MM.1S (cell line): ENCODE measurements around the gene ERC2.

ENCODE experiments used
- DNase-seq: peaks from one replicate; pipeline ENCODE4 v3.0.0-alpha.2; 2015
- H2AFZ ChIP-seq: fragments of 300-600 bp; sonication (generic); 2 replicates; pipeline ENCODE4 v1.6.0; 2016; ENCODE audit warnings: antibody characterized with exemption, low read length
- H3F3A ChIP-seq: fragments of 300-600 bp; sonication (generic); 2 replicates; pipeline ENCODE4 v1.6.1; 2016; ENCODE audit warnings: mild to moderate bottlenecking, antibody characterized with exemption, low read length, moderate library complexity, mixed read lengths; ENCODE audit not compliant: insufficient read depth
- H3K27ac ChIP-seq: fragments of 300-600 bp; sonication (generic); 2 replicates; pipeline ENCODE4 v1.5.1; 2016; ENCODE audit warnings: mild to moderate bottlenecking, low read length
- H3K27me3 ChIP-seq: fragments of 300-600 bp; sonication (generic); replicated peaks from 2 replicates; pipeline ENCODE4 v1.6.0; 2016; ENCODE audit warnings: low read length; ENCODE audit not compliant: insufficient read depth
- H3K36me3 ChIP-seq: fragments of 300-600 bp; sonication (generic); replicated peaks from 2 replicates; pipeline ENCODE4 v1.6.1; 2016; ENCODE audit warnings: mild to moderate bottlenecking, low read length, mixed read lengths; ENCODE audit not compliant: insufficient read depth
- H3K4me1 ChIP-seq: fragments of 300-600 bp; sonication (generic); 2 replicates; pipeline ENCODE4 v1.6.1; 2016; ENCODE audit warnings: low read length, mixed read lengths
- H3K4me2 ChIP-seq: fragments of 300-600 bp; sonication (generic); 2 replicates; pipeline ENCODE4 v1.6.0; 2016; ENCODE audit warnings: low read depth, low read length
- H3K4me3 ChIP-seq: fragments of 300-600 bp; sonication (generic); 2 replicates; pipeline ENCODE4 v1.5.1; 2016; ENCODE audit warnings: low read length, mixed read lengths
- H3K79me2 ChIP-seq: fragments of 300-600 bp; sonication (generic); 2 replicates; pipeline ENCODE4 v1.6.1; 2016; ENCODE audit warnings: mixed run types, low read length, mixed read lengths
- H3K9ac ChIP-seq: fragments of 300-600 bp; sonication (generic); 2 replicates; pipeline ENCODE4 v1.6.1; 2016; ENCODE audit warnings: low read length, mixed read lengths
- H3K9me2 ChIP-seq: fragments of 300-600 bp; sonication (generic); replicated peaks from 2 replicates; pipeline ENCODE4 v1.6.1; 2016; ENCODE audit warnings: mild to moderate bottlenecking, low read length, mixed read lengths; ENCODE audit not compliant: insufficient read depth
- H3K9me3 ChIP-seq: fragments of 300-600 bp; sonication (generic); replicated peaks from 2 replicates; pipeline ENCODE4 v1.6.1; 2016; ENCODE audit warnings: mild to moderate bottlenecking, low read length, mixed read lengths; ENCODE audit not compliant: insufficient read depth
- H4K20me1 ChIP-seq: fragments of 300-600 bp; sonication (generic); 2 replicates; pipeline ENCODE4 v1.6.1; 2016; ENCODE audit warnings: mild to moderate bottlenecking, low read length, moderate library complexity, mixed read lengths; ENCODE audit not compliant: insufficient read depth
- EZH2 ChIP-seq: fragments of 300-600 bp; sonication (generic); optimal IDR thresholded peaks from 2 replicates; pipeline ENCODE3; 2017; ENCODE audit warnings: low read depth, mild to moderate bottlenecking, antibody characterized with exemption, low read length, mixed read lengths
- EZH2phosphoT487 ChIP-seq: fragments of 300-600 bp; sonication (generic); IDR thresholded peaks from 2 replicates; pipeline ENCODE4 v1.6.1; 2018; ENCODE audit warnings: antibody characterized with exemption, low read length
- TF ChIP-seq, protein P1 (sequence below): fragments of 300-600 bp; sonication (generic); IDR thresholded peaks from 2 replicates; pipeline ENCODE4 v1.5.1; 2016; ENCODE audit warnings: antibody characterized with exemption, low read length, mixed read lengths

The ERC2 gene

DNA sequence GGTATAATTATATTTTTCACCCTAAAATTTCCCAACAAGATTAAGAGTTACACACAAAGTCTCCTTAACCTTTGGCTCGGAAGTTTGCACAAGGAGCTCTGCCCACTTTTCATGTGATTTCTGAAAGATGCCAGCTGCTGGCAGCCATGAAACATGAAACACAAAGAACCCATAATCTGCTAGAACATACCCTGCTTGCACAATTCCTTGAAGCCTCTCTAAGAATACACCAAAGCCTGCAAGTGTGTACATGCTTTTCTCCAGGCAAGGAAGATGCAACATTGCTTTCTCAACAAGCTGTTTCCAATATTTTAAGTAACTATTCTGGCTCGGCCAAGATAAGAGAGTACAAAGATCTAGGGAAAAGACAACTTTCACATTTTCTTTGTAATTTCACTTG, 799.1 kb downstream of the ERC2 start:
- Histone ChIP-seq H3K9ac (no peak overlapping the region), H3K36me3 (no peaks in the 10 kb centered on the region), H2AFZ (no peak overlapping the region), H3F3A (no peaks in the 10 kb centered on the region), H3K79me2 (no peaks in the 10 kb centered on the region), H4K20me1 (no peaks in the 10 kb centered on the region), H3K27ac (no peak overlapping the region), H3K4me2 (no peak overlapping the region), H3K27me3 (no peaks in the 10 kb centered on the region), H3K4me1 (peaks cover 5% of the 10 kb centered on the region), H3K9me2 (no peaks in the 10 kb centered on the region), H3K4me3 (no peak overlapping the region), H3K9me3 (no peaks in the 10 kb centered on the region)
- TF ChIP-seq, protein P1, sequence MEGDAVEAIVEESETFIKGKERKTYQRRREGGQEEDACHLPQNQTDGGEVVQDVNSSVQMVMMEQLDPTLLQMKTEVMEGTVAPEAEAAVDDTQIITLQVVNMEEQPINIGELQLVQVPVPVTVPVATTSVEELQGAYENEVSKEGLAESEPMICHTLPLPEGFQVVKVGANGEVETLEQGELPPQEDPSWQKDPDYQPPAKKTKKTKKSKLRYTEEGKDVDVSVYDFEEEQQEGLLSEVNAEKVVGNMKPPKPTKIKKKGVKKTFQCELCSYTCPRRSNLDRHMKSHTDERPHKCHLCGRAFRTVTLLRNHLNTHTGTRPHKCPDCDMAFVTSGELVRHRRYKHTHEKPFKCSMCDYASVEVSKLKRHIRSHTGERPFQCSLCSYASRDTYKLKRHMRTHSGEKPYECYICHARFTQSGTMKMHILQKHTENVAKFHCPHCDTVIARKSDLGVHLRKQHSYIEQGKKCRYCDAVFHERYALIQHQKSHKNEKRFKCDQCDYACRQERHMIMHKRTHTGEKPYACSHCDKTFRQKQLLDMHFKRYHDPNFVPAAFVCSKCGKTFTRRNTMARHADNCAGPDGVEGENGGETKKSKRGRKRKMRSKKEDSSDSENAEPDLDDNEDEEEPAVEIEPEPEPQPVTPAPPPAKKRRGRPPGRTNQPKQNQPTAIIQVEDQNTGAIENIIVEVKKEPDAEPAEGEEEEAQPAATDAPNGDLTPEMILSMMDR: no peak
- TF ChIP-seq EZH2phosphoT487 (no peak), EZH2 (no peak)
- DNase-seq: no peak

DNA sequence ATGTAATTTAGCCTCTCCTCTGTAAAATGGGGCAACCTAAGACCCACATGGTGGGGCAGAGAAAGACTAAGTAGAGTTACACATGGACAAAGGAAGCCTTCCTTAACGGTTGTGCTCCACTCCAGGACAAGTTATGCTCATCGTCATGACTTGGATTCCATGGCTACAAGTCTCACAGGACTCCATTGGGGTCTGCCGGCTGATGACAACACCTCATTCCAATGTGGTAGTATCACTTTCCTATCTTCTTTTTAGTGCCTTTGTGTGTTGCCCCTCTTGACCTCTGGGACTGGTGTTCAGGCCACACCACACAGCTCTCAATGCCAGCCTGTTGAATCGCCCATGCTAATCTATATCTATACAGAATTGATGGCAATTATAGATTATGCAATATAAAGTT, 799.9 kb downstream of the ERC2 start:
- H3K9me2 ChIP-seq: no peaks in the 10 kb centered on the region
- H3K36me3 ChIP-seq: no peaks in the 10 kb centered on the region
- H3K9me3 ChIP-seq: no peaks in the 10 kb centered on the region
- no peaks in the 10 kb centered on the region for H3K79me2 ChIP-seq
- no peak overlapping the region for H2AFZ ChIP-seq
- no peaks in the 10 kb centered on the region for H3K4me1 ChIP-seq
- TF ChIP-seq, protein P1: no peak
- TF ChIP-seq EZH2 (no peak), EZH2phosphoT487 (no peak)
- no peak overlapping the region for H3K9ac ChIP-seq
- no peaks in the 10 kb centered on the region for H3F3A ChIP-seq
- no peaks in the 10 kb centered on the region for H3K27me3 ChIP-seq
- no peak for DNase-seq
- H3K27ac ChIP-seq: no peak overlapping the region
- H3K4me2 ChIP-seq: no peak overlapping the region
- no peaks in the 10 kb centered on the region for H4K20me1 ChIP-seq
- H3K4me3 ChIP-seq: no peak overlapping the region

DNA sequence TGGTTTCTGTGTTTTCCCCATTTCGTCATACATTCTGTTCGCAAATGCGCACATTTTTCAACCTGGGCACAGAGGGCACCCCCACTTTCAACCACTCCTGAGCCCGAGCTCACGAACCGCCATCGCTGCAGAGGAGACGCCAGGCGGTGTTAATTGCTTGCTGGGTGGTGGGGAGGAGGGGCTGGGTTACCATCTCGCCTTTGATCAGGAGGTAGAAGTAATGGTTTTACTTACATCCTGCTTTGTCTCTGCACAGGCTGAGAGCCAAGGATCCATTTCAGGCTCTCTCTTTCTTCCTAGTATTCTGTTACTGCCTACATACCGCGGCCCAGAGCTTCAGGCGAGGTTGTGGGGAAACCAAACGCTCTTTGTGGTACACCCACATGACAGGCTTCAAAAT, 803.9 kb downstream of the ERC2 start:
- no peaks in the 10 kb centered on the region for H4K20me1 ChIP-seq
- H2AFZ ChIP-seq: no peak overlapping the region
- H3K4me2 ChIP-seq: no peak overlapping the region
- H3K79me2 ChIP-seq: no peaks in the 10 kb centered on the region
- H3K36me3 ChIP-seq: no peaks in the 10 kb centered on the region
- no peak overlapping the region for H3K4me3 ChIP-seq
- H3K9ac ChIP-seq: no peak overlapping the region
- DNase-seq: no peak
- H3K27me3 ChIP-seq: no peaks in the 10 kb centered on the region
- H3K4me1 ChIP-seq: peaks cover 33% of the 10 kb centered on the region
- no peaks in the 10 kb centered on the region for H3K9me2 ChIP-seq
- no peak overlapping the region for H3K27ac ChIP-seq
- TF ChIP-seq EZH2: no peak
- TF ChIP-seq, protein P1: no peak
- TF ChIP-seq EZH2phosphoT487: no peak
- peaks cover 29% of the 10 kb centered on the region for H3F3A ChIP-seq
- H3K9me3 ChIP-seq: no peaks in the 10 kb centered on the region
